GM18508 (cell line): ENCODE results near the gene IGFBP1.

Experiments
- ATAC-seq: cut with Tn5 transposase; IDR thresholded peaks from one replicate; pipeline ENCODE4 v1.9.1; 2021; ENCODE audit warnings: moderate number of reproducible peaks; ENCODE audit not compliant: insufficient read depth, unreplicated experiment

IGFBP1 gene

DNA sequence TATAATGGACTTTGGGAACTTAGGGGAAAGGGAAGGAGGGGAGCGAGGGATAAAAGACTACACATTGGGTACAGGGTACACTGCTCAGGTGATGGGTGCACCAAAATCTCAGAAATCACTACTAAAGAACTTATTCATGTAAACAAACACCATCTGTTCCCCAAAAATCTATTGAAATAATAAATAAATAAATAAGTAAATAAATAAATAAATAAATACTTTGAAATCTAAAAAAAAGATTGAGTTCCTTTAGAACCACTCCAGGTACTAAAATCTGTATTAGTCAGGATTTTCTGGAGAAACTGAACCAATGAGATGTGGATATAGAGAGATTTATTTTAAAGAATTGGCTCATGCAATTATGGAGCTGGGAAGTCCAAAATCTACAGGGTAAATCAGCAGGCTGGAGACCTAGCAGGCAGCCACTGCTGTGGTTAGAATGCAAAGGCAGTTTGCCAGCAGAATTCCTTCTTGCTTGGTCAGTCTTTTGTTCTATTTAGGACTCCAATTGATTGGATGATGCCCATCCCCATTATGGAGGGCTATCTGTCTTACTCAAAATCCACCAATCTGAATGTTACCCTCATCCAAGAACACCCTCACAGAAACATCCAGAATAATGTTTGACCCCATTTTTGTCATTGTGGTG, 8.9 kb downstream of the IGFBP1 start:
- no peak for ATAC-seq

DNA sequence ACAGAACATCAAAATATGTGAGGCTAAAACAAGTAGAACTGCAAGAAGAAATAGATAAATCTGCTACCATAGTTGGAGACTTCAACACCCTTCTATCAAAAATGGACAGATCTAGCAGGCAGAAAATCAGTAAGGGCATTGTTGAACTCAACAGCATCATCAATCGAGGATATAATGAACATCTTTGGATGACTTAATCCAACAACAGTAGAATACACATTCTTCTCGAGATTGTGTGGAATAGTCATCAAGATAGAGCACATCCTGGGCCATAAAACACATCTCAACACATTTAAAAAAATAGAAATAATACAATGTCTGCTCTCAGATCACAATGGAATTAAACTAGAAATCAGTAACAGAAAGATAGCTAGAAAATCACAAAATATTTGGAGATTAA, 9.9 kb downstream of the IGFBP1 start:
- ATAC-seq: no peak

GRCh38 chr7:45901566-45901965, 13.3 kb downstream of the IGFBP1 start:
- ATAC-seq: no peak

DNA sequence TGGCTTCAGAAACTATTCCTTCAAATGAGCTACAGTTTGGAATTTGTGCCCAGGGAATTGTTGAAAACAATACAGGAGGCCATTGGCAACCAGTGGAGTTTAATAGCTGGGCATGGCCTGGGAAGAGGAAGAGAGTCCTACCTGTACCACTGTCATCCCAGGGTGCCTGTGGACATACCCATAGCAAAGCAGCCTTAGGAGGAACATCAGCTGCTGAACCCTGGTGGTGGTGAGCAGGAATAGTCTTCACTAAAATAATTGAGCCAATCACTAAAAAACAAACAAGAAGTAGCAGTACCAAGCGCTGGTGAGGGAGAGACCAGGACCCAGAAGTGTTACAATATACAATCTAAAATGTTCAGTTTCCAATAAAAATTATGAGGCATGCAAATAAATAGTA, 14.5 kb downstream of the IGFBP1 start:
- ATAC-seq: no peak

DNA sequence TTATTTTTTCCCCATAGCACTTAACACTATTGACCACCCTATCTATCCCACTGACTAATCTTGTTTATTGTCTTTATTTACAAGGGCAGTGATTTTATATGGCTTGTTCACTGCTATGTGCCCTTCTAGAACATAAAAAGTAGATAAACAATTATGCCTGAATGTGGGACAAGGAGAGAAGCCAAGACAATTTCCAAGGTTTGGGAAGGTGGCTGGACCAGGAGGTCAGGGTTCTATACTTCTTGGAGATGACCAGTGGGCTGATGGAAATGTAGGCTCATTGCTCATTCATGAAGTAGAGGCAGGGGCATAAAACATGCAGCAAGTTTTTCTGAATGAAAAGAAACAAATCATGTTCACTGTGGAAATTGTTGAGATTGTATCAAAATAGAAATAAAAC, 21.3 kb downstream of the IGFBP1 start:
- no peak for ATAC-seq

GRCh38 chr7:45910855-45911254, 22.6 kb downstream of the IGFBP1 start:
- no peak for ATAC-seq

DNA sequence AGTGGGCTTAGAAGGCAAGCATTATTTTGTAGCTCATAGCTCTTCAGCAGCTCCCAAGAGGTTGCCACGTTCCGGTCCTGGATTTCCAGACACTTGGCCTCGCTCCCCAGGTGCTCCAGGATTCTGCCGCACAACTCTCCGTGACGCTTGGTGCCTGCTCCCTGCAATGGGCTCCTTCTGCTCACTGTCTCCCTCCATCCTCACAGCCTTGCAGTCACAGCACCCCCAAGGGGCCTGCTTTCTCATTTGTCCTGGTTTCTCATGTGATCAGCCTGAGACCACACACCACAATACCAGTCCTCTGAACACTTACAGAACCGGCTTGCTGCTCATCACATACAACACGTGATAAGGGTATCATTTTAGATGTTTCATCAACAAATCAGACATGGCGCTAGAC, 23.0 kb downstream of the IGFBP1 start:
- ATAC-seq: no peak

DNA sequence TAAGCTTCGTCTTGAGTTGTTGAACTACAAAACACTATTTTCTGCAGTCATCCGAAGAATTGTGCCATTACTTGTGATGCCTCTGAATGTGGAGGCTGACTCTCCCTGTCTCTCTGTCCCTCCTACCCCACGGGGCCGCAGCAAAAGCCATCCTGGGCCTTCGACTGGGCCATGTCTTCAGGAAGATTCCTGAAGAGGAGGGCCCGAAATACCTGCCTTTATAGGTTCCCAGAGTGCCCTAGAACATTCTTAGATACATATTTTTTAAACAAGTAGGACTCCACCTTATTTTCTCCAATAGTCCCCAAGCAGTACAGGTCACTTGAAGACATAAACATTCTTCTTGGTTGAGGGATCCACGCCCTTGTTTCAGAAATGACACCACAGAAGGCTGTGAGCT, 24.7 kb downstream of the IGFBP1 start:
- no peak for ATAC-seq

GRCh38 chr7:45914911-45915310, 26.6 kb downstream of the IGFBP1 start:
- ATAC-seq: no peak

DNA sequence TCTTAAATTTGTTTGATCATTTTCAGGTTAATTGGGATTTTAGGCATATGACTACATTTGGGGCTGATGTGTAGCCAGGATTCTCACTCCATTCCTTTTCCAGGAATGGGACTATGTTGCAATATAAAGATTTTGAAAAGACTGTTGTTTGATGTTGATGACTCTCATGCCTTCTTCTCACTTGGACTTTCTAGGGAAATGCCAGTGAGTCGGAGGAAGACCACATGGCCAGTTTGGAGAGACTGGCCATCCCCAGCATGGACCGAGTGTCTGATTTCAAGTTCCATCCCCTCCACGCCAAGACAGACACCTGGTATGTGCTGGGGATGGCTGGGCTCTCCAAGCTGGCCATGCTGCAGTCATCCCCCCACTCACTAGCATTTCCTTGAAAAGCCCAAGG, 27.3 kb downstream of the IGFBP1 start:
- no peak for ATAC-seq

- no peak for ATAC-seq
Measured at GRCh38 chr7:45917064-45917463, 28.8 kb downstream of the IGFBP1 start.

DNA sequence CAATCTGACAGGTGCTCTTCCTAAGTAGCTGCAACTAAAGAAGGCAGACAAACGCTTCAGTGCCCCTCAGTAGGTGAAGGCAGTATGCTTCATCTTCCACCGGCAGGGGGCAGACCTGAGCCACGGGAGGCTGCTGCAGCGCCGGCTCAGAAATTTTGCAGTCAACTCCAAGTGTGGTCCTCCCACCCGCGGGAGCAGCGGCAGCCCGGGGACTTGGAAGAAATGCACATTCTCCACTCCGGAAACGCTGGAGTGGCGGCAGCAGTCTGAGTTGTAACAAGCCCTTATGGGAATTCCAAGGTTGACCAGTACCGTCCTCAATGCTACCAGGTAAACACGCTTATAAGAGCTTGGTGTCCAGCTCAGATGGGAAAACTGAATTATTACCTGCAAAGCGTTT, 29.4 kb downstream of the IGFBP1 start:
- no peak for ATAC-seq

DNA sequence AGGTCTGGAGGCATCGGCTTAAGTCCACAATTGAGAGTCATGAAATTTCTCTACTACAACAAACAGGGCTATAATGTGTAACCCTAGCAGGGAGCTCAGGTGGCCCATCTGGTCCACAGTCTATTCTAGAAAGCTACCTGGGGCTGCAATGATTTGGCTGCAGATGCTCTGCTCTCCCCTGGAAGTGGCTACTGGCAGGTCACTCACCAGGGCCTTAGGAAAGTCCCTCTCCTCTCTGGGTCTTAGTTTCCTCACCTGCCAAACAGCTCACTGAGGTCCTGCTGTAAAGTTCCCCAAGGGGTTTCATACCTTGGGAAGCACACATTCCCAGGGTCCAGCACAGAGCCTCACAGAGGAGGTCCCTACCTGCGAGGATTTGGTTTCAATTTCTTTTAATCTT, 30.3 kb downstream of the IGFBP1 start:
- ATAC-seq: no peak

GRCh38 chr7:45919231-45919784, 31.0 kb downstream of the IGFBP1 start:
- no peak for ATAC-seq

- no peak for ATAC-seq
Measured at GRCh38 chr7:45919993-45920459, 31.7 kb downstream of the IGFBP1 start.

DNA sequence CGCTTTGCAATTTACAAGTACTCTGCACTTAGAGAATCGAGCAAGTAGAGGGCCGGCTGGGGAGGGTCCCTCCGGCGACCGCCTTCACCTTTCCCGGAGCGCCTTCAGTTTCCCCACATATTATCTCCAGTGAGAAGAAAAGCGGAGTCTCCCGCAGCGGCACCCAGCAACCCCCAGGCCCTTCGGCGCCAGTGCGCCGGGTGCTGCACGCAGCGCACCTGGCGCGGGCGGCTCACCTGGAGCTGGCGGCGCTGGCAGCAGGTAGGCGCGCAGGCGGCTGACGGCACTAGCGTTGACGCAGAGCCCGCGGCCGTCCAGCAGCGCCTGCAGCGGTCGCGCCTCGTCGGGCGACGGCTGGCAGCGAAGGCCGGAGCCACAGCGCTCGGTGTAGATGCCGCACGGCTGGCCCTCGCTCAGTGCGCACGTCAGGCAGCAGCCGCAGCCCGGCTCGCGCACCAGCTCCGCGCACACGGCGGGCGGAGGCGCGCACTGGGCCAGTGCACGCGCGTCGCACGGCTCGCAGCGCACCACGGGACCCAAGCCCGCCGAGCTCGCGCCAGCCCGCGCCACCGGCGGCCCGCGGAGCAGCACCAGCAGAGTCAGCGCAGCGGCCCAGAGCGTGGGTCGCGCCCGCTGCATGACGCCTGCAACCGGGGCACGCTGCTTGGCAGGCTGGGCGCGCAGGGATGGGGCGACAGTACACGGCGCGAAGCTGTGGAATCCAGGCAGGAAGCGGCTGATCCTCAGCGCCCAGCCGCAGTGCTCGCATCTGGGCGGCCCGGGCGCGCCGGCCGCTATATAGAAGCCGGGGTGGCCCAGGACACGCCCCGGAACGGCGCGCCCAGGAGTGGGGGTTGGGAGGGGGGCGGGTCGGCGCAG, 32.5 kb downstream of the IGFBP1 start, which contains the start of gene IGFBP3:
TSS of gene IGFBP3 (minus strand) at position 771 of the 879 bp plus-strand sequence. CDS start at position 639, 132 bp downstream.
- ATAC-seq: no peak

DNA sequence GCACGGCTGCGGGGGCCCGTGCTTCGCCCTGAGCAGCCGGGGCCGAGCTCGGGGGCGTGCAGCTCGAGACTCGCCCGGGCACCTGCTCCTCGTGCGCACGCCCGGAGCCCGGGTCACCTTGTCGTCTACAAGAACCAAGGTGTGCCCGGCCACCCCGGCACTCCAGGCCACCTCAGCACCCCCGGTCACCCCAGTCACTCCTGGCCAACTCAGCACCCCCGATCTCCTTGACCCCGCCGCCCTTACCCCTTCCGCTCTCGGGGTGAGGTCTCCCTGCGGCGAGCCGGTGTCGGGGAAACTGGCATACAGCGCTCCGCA, 33.1 kb downstream of the IGFBP1 start:
- no peak for ATAC-seq

DNA sequence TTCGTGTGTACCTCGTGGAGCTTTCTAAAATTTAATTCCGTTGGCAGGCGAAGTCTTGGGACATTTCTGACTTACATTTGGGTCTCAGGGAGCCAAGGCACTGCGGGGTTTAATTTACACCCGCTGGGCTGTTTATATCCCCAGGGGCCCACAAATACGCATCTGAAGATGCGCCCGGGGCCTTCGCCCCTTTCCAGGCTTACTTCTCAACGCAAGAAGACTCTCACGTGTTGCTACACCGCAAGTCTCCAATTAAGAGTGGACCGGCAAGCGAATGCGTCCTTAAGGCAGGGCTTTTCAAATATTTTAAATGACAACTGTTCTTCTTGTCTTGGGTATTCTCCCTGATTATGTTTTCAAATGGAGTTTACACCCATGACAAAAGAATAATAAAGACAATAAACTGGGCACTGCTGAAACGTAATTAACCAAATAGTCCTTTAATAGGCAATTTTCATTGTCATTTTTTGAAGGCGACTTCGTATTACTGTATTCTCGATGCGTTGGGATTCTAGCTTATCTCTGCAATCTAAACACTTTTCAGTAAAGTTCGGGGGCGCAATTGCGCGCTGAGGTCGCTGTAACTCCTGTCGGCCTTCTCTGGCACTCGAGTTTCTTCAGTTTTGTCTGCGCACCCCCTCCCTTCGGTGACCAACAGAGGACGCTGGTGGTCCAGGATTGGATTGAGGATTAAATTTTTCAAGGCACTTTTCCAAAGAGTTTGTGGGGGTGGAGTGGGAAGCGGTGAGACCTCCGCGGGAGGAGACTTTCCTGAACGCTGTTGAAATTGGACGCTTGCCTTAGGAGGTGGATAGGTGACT, 33.6 kb downstream of the IGFBP1 start:
- no peak for ATAC-seq

DNA sequence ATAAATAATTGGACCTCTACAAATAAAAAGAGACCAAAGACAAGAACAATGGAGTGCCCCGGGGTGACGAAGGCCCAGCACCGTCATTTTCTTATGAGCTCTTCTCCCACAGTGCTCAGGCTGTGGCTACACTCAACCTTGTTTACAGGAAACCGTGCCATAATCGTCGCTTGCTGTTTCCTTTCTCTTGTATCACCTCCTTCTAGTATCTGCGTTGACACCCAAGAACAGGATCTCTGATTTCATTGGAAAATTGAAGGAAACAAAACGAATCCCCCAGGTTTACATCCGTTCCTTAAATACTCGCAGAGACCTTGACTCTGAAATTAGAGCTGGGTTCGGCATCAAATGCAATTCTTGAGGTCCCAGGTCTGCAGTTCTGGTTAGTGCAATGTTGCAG, 34.5 kb downstream of the IGFBP1 start:
- no peak for ATAC-seq

DNA sequence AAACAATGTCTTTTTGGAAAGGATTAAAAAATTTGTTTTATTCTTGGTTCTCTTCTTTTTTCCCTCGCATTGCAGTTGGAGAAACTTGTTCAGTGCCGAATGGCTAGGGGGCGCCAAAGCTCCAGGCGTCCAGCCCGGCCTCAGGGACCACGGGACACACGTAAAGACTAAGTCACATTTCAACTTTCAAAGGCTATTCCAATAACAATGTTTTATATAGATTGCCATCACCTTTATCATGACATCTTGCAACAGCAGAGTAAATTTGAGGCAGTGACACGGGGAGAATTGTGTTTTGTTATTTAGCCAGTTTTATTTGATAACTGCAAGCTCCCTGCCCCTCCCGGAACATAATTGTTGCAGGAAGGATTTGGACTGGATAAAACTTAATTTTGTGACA, 35.0 kb downstream of the IGFBP1 start:
- no peak for ATAC-seq

DNA sequence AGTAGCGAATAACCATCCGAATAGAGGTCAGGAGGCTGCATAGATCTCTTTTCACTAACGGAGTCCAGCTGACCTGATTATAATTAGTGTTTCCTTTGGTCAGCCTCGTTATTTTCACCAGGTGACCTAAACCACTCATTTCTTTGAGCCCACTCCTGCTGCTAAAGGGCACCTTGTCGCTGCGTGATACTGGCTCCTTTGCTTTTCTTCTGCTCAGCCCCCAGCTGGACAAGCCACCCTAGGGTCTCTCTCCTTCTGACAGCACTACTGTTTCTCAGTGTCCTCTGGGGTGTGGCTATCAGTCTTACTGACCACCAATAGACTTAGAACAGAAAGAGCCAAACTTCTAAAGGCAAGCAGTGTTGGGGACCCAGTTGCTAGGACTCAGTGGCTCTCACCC, 35.5 kb downstream of the IGFBP1 start:
- no peak for ATAC-seq
